Effector memory CD4-positive, alpha-beta T cell (primary cell): ENCODE results near the gene RPS6KA3.

Experiments
- DNase-seq, 3 donors: peaks; one replicate each; pipeline ENCODE4 v3.0.0-alpha.2; 2020
- H3K27ac ChIP-seq: 2 replicates; pipeline ENCODE4 v1.7.0; 2013; ENCODE audit warnings: mild to moderate bottlenecking, low read length, moderate library complexity; ENCODE audit not compliant: insufficient read depth, poor library complexity, severe bottlenecking
- H3K27me3 ChIP-seq: replicated peaks from 2 replicates; pipeline ENCODE4 v1.7.0; 2013; ENCODE audit warnings: mild to moderate bottlenecking, low read length; ENCODE audit not compliant: insufficient read depth, control insufficient read depth, poor library complexity, severe bottlenecking
- H3K36me3 ChIP-seq: 2 replicates; pipeline ENCODE4 v1.7.0; 2013; ENCODE audit warnings: mild to moderate bottlenecking, low read length, moderate library complexity; ENCODE audit not compliant: control insufficient read depth, insufficient read depth
- H3K4me1 ChIP-seq: 2 replicates; pipeline ENCODE4 v1.7.0; 2013; ENCODE audit warnings: low read length, mild to moderate bottlenecking; ENCODE audit not compliant: control insufficient read depth, insufficient read depth, poor library complexity, severe bottlenecking
- H3K4me3 ChIP-seq: 2 replicates; pipeline ENCODE4 v1.7.0; 2013; ENCODE audit warnings: low read length, low read depth, mild to moderate bottlenecking; ENCODE audit not compliant: insufficient read depth, poor library complexity, severe bottlenecking
- H3K9me3 ChIP-seq: 2 replicates; pipeline ENCODE4 v1.7.0; 2013; ENCODE audit warnings: mild to moderate bottlenecking, low read length, moderate library complexity; ENCODE audit not compliant: control insufficient read depth

Gene RPS6KA3

GRCh38 chrX:20211261-20211786, 55.4 kb downstream of the RPS6KA3 start:
- H3K4me1 ChIP-seq = peaks cover 7% of the 10 kb centered on the region
- DNase-seq = no peak
- no peak overlapping the region for H3K27ac ChIP-seq
- H3K9me3 ChIP-seq = no peaks in the 10 kb centered on the region
- no peaks in the 10 kb centered on the region for H3K36me3 ChIP-seq
- no peaks in the 10 kb centered on the region for H3K27me3 ChIP-seq
- H3K4me3 ChIP-seq = no peak overlapping the region

GRCh38 chrX:20205927-20206708, 60.6 kb downstream of the RPS6KA3 start:
- Histone ChIP-seq H3K27ac (no peak overlapping the region), H3K4me1 (peaks cover 7% of the 10 kb centered on the region), H3K4me3 (no peak overlapping the region), H3K27me3 (no peaks in the 10 kb centered on the region), H3K36me3 (peaks cover 7% of the 10 kb centered on the region), H3K9me3 (no peaks in the 10 kb centered on the region)
- no peak for DNase-seq

GRCh38 chrX:20204351-20204750, 62.4 kb downstream of the RPS6KA3 start:
- Histone ChIP-seq H3K27ac (no peak overlapping the region), H3K36me3 (peaks cover 7% of the 10 kb centered on the region), H3K4me3 (no peak overlapping the region), H3K9me3 (no peaks in the 10 kb centered on the region), H3K4me1 (peaks cover 4% of the 10 kb centered on the region), H3K27me3 (no peaks in the 10 kb centered on the region)
- no peak for DNase-seq

GRCh38 chrX:20197641-20198210, 69.0 kb downstream of the RPS6KA3 start:
- Histone ChIP-seq H3K9me3 (no peaks in the 10 kb centered on the region), H3K27me3 (no peaks in the 10 kb centered on the region), H3K36me3 (peaks cover 5% of the 10 kb centered on the region), H3K4me1 (no peaks in the 10 kb centered on the region), H3K27ac (no peak overlapping the region), H3K4me3 (no peak overlapping the region)
- no peak for DNase-seq

- Histone ChIP-seq H3K4me3 (no peak overlapping the region), H3K9me3 (no peaks in the 10 kb centered on the region), H3K27ac (no peak overlapping the region), H3K27me3 (no peaks in the 10 kb centered on the region), H3K4me1 (no peaks in the 10 kb centered on the region), H3K36me3 (peaks cover 4% of the 10 kb centered on the region)
- DNase-seq = no peak
These were observed 77.5 kb downstream of the RPS6KA3 start for GRCh38 chrX:20189171-20189570.

GRCh38 chrX:20181598-20182329, 84.9 kb downstream of the RPS6KA3 start:
- Histone ChIP-seq H3K9me3 (no peaks in the 10 kb centered on the region), H3K36me3 (no peaks in the 10 kb centered on the region), H3K27ac (no peak overlapping the region), H3K4me1 (no peaks in the 10 kb centered on the region), H3K4me3 (no peak overlapping the region), H3K27me3 (no peaks in the 10 kb centered on the region)
- no peak for DNase-seq

GRCh38 chrX:20177093-20177492, 89.6 kb downstream of the RPS6KA3 start:
- no peaks in the 10 kb centered on the region for H3K9me3 ChIP-seq

GRCh38 chrX:20173856-20174255, 92.9 kb downstream of the RPS6KA3 start:
- no peaks in the 10 kb centered on the region for H3K27me3 ChIP-seq
- no peaks in the 10 kb centered on the region for H3K9me3 ChIP-seq
- H3K4me3 ChIP-seq = no peak overlapping the region
- H3K27ac ChIP-seq = no peak overlapping the region
- peaks cover 16% of the 10 kb centered on the region for H3K36me3 ChIP-seq
- no peak for DNase-seq
- H3K4me1 ChIP-seq = no peaks in the 10 kb centered on the region

More at GRCh38 chrX:20177093-20177492, 89.6 kb downstream of the RPS6KA3 start:
- no peak overlapping the region for H3K4me3 ChIP-seq
- DNase-seq = no peak
- H3K36me3 ChIP-seq = no peaks in the 10 kb centered on the region
- no peak overlapping the region for H3K27ac ChIP-seq
- H3K27me3 ChIP-seq = no peaks in the 10 kb centered on the region
- no peaks in the 10 kb centered on the region for H3K4me1 ChIP-seq

GRCh38 chrX:20173313-20173712, 93.4 kb downstream of the RPS6KA3 start:
- no peak overlapping the region for H3K27ac ChIP-seq
- no peak for DNase-seq
- H3K4me3 ChIP-seq = no peak overlapping the region
- peaks cover 17% of the 10 kb centered on the region for H3K36me3 ChIP-seq
- H3K27me3 ChIP-seq = no peaks in the 10 kb centered on the region
- no peaks in the 10 kb centered on the region for H3K4me1 ChIP-seq
- H3K9me3 ChIP-seq = no peaks in the 10 kb centered on the region

- H3K4me3 ChIP-seq = no peak overlapping the region
- no peaks in the 10 kb centered on the region for H3K4me1 ChIP-seq
- no peak overlapping the region for H3K27ac ChIP-seq
- no peaks in the 10 kb centered on the region for H3K27me3 ChIP-seq
- no peak for DNase-seq
- peaks cover 22% of the 10 kb centered on the region for H3K36me3 ChIP-seq
- no peaks in the 10 kb centered on the region for H3K9me3 ChIP-seq
These were observed 94.8 kb downstream of the RPS6KA3 start for GRCh38 chrX:20171887-20172286.
